ENCODE data around the gene LRG1.

The LRG1 gene

GRCh38 chr19:4531562-4532165 is 8.2 kb downstream of the LRG1 start:
- TF ChIP-seq GATA3 (IDR thresholded peaks at IDR 0.05; ENCODE audit: low read depth, low read length), result no peak
- TF ChIP-seq GATA2 (IDR thresholded peaks at IDR 0.05; ENCODE audit: low read depth, low read length), result no peak

GRCh38 chr19:4529924-4530522 is 9.8 kb downstream of the LRG1 start:
- no peak for TF ChIP-seq GATA3 (IDR thresholded peaks at IDR 0.05; ENCODE audit: low read depth, low read length)
- no peak for TF ChIP-seq GATA2 (IDR thresholded peaks at IDR 0.05; ENCODE audit: low read depth, low read length)

- TF ChIP-seq GATA3 (IDR thresholded peaks at IDR 0.05; ENCODE audit: low read depth, low read length), result no peak
- TF ChIP-seq GATA2 (IDR thresholded peaks at IDR 0.05; ENCODE audit: low read depth, low read length), result no peak
These were observed 11.0 kb downstream of the LRG1 start for GRCh38 chr19:4528843-4529242.

GRCh38 chr19:4525563-4526002 is 14.3 kb downstream of the LRG1 start:
- TF ChIP-seq GATA2 (IDR thresholded peaks at IDR 0.05; ENCODE audit: low read depth, low read length), result no peak
- TF ChIP-seq GATA3 (IDR thresholded peaks at IDR 0.05; ENCODE audit: low read depth, low read length), result no peak

GRCh38 chr19:4524808-4525562 is 14.9 kb downstream of the LRG1 start:
- TF ChIP-seq GATA3 (IDR thresholded peaks at IDR 0.05; ENCODE audit: low read depth, low read length), result no peak
- TF ChIP-seq GATA2 (IDR thresholded peaks at IDR 0.05; ENCODE audit: low read depth, low read length), result no peak

GRCh38 chr19:4523306-4524110 is 16.3 kb downstream of the LRG1 start:
- no peak for TF ChIP-seq GATA2 (IDR thresholded peaks at IDR 0.05; ENCODE audit: low read depth, low read length)
- TF ChIP-seq GATA3 (IDR thresholded peaks at IDR 0.05; ENCODE audit: low read depth, low read length), result no peak

GRCh38 chr19:4522291-4523002 is 17.4 kb downstream of the LRG1 start:
- TF ChIP-seq GATA3 (IDR thresholded peaks at IDR 0.05; ENCODE audit: low read depth, low read length) (no peak), GATA2 (IDR thresholded peaks at IDR 0.05; ENCODE audit: low read depth, low read length) (no peak)

GRCh38 chr19:4521888-4522242 is 18.0 kb downstream of the LRG1 start:
- no peak for TF ChIP-seq GATA2 (IDR thresholded peaks at IDR 0.05; ENCODE audit: low read depth, low read length)
- no peak for TF ChIP-seq GATA3 (IDR thresholded peaks at IDR 0.05; ENCODE audit: low read depth, low read length)

- TF ChIP-seq GATA2 (IDR thresholded peaks at IDR 0.05; ENCODE audit: low read depth, low read length) (no peak), GATA3 (IDR thresholded peaks at IDR 0.05; ENCODE audit: low read depth, low read length) (no peak)
These were observed 18.5 kb downstream of the LRG1 start for GRCh38 chr19:4521170-4521887.

GRCh38 chr19:4519521-4520277 is 20.1 kb downstream of the LRG1 start:
- TF ChIP-seq GATA2 (IDR thresholded peaks at IDR 0.05; ENCODE audit: low read depth, low read length) (no peak), GATA3 (IDR thresholded peaks at IDR 0.05; ENCODE audit: low read depth, low read length) (no peak)

GRCh38 chr19:4519172-4519496 is 20.7 kb downstream of the LRG1 start:
- TF ChIP-seq GATA3 (IDR thresholded peaks at IDR 0.05; ENCODE audit: low read depth, low read length) (no peak), GATA2 (IDR thresholded peaks at IDR 0.05; ENCODE audit: low read depth, low read length) (no peak)

GRCh38 chr19:4518345-4519171 is 21.3 kb downstream of the LRG1 start, which contains the start of gene PLIN4:
PLIN4 (minus strand) TSS chr19:4518486; CDS start chr19:4518272, 214 bp downstream.
- no peak for TF ChIP-seq GATA3 (IDR thresholded peaks at IDR 0.05; ENCODE audit: low read depth, low read length)
- no peak for TF ChIP-seq GATA2 (IDR thresholded peaks at IDR 0.05; ENCODE audit: low read depth, low read length)

All from SH-SY5Y (cell line).